Fibroblast of lung (primary cell): ENCODE measurements around the gene SUGCT. TPM values are rescaled to one million over a fixed set of nuclear protein-coding genes. Genes with fewer than 3 reads are reported as not detected.

Experiments used
- DNase-seq, 2 donors: peaks; one replicate each; pipeline versions ENCODE4 v3.0.0 to v3.0.0-alpha.2; 2010; ENCODE audit warnings: low read depth in 2 of 2
- H2AFZ ChIP-seq: 2 replicates; pipeline ENCODE4 v1.5.1; 2012; ENCODE audit warnings: low read length, control low read depth, inconsistent platforms
- H3K27ac ChIP-seq: 2 replicates; pipeline ENCODE4 v1.5.1; 2011; ENCODE audit warnings: low read length, control low read depth; ENCODE audit not compliant: insufficient read depth
- H3K27me3 ChIP-seq: 2 replicates; pipeline ENCODE4 v1.5.1; 2011; ENCODE audit warnings: mild to moderate bottlenecking, low read length; ENCODE audit not compliant: control insufficient read depth, insufficient read depth
- H3K36me3 ChIP-seq: 2 replicates; pipeline ENCODE4 v1.5.1; 2011; ENCODE audit warnings: low read length; ENCODE audit not compliant: control insufficient read depth, insufficient read depth
- H3K4me1 ChIP-seq: 2 replicates; pipeline ENCODE4 v1.5.1; 2011; ENCODE audit warnings: low read length; ENCODE audit not compliant: control insufficient read depth, insufficient read depth; ENCODE audit errors: extremely low read depth
- H3K4me2 ChIP-seq: 2 replicates; pipeline ENCODE4 v1.5.1; 2011; ENCODE audit warnings: low read length, control low read depth; ENCODE audit not compliant: insufficient read depth; ENCODE audit errors: extremely low read depth
- H3K4me3 ChIP-seq, 4 experiments: fragments of 200-600 bp in 1 of 4; sonication (generic) in 1 of 4; replicated peaks in 1 of 4; 2 replicates each; pipeline ENCODE4 v1.5.1; 2011 to 2016; ENCODE audit warnings: low read length in 4 of 4, low read depth in 3 of 4, mild to moderate bottlenecking in 3 of 4, control low read depth in 2 of 4, inconsistent platforms in 1 of 4, mixed read lengths in 1 of 4; ENCODE audit not compliant: insufficient read depth in 1 of 4; ENCODE audit errors: control extremely low read depth in 1 of 4
- H3K79me2 ChIP-seq: 2 replicates; pipeline ENCODE4 v1.5.1; 2012; ENCODE audit warnings: mild to moderate bottlenecking, low read length, inconsistent platforms; ENCODE audit not compliant: control insufficient read depth, insufficient read depth
- H3K9ac ChIP-seq: 2 replicates; pipeline ENCODE4 v1.5.1; 2011; ENCODE audit warnings: mild to moderate bottlenecking, low read length, control low read depth; ENCODE audit not compliant: insufficient read depth
- H3K9me3 ChIP-seq: 2 replicates; pipeline ENCODE4 v1.5.1; 2012; ENCODE audit warnings: low read depth, low read length; ENCODE audit not compliant: control insufficient read depth, insufficient read depth
- H4K20me1 ChIP-seq: 2 replicates; pipeline ENCODE4 v1.5.1; 2011; ENCODE audit warnings: low read length; ENCODE audit not compliant: control insufficient read depth, insufficient read depth; ENCODE audit errors: extremely low read depth
- CTCF ChIP-seq, 2 donors: IDR thresholded peaks in 1 of 2; conservative IDR thresholded peaks in 1 of 2; 1 replicate in 1 of 2; 2 replicates in 1 of 2; pipeline ENCODE4 v1.5.1; 2011 to 2012; ENCODE audit warnings: low read length in 2 of 2, control low read depth in 1 of 2, inconsistent platforms in 1 of 2, low read depth in 1 of 2, mild to moderate bottlenecking in 1 of 2
- EZH2 ChIP-seq: IDR thresholded peaks from 2 replicates; pipeline ENCODE4 v1.5.1; 2012; ENCODE audit warnings: low read length, control low read depth, mild to moderate bottlenecking; ENCODE audit errors: missing control alignments
- polyA plus RNA-seq, 2 donors: library from polyadenylated mRNA; depleted of rRNA in 1 of 2; stranded (reverse) in 1 of 2; unstranded in 1 of 2; fragments of >200 nt; gene quantifications; 2 replicates each; pipeline ENCODE4 v1.2.1, GENCODE V29; 2011 to 2012; ENCODE audit warnings: missing spikeins in 1 of 2
- total RNA-seq: library from RNA; depleted of rRNA; stranded (reverse); fragments of >200 nt; gene quantifications from 2 replicates; pipeline ENCODE4 v1.2.1, GENCODE V29; 2014

The SUGCT gene
- total and polyA plus RNA-seq, 2 donors (not counting 1 experiment from before 2014, with no cell fraction given), result 8.4 to 16.5 TPM

- DNase-seq, result no peak
- Histone ChIP-seq H3K27me3 (no peaks in the 10 kb centered on the region), H3K79me2 (no peaks in the 10 kb centered on the region), H3K27ac (no peak overlapping the region), H4K20me1 (no peaks in the 10 kb centered on the region), H3K4me1 (no peaks in the 10 kb centered on the region), H3K9ac (no peak overlapping the region), H3K36me3 (no peaks in the 10 kb centered on the region), H2AFZ (no peak overlapping the region), H3K9me3 (no peaks in the 10 kb centered on the region), H3K4me3 (no peak overlapping the region), H3K4me2 (no peak overlapping the region)
- no peak for TF ChIP-seq CTCF (conservative IDR thresholded peaks at IDR 0.05 in 1 of 2, IDR thresholded peaks at IDR 0.05 in 1 of 2; ENCODE audit: low read depth in 1 of 2, low read length in 2 of 2)
- no peak for TF ChIP-seq EZH2
Observed at GRCh38 chr7:40611095-40611871, 476.5 kb downstream of the SUGCT start.

GRCh38 chr7:40612298-40612697 is 477.5 kb downstream of the SUGCT start:
- Histone ChIP-seq H3K27me3 (no peaks in the 10 kb centered on the region), H3K9me3 (no peaks in the 10 kb centered on the region)

GRCh38 chr7:40619647-40620046 is 484.8 kb downstream of the SUGCT start:
- no peaks in the 10 kb centered on the region for H4K20me1 ChIP-seq
- H3K9ac ChIP-seq, result no peak overlapping the region
- H3K27me3 ChIP-seq, result no peaks in the 10 kb centered on the region
- no peak for DNase-seq
- H3K79me2 ChIP-seq, result no peaks in the 10 kb centered on the region
- no peak overlapping the region for H3K4me3 ChIP-seq
- H3K27ac ChIP-seq, result no peak overlapping the region
- TF ChIP-seq CTCF (conservative IDR thresholded peaks at IDR 0.05 in 1 of 2, IDR thresholded peaks at IDR 0.05 in 1 of 2; ENCODE audit: low read depth in 1 of 2, low read length in 2 of 2), result no peak
- TF ChIP-seq EZH2, result no peak
- no peaks in the 10 kb centered on the region for H3K9me3 ChIP-seq
- H3K36me3 ChIP-seq, result no peaks in the 10 kb centered on the region
- H2AFZ ChIP-seq, result no peak overlapping the region
- H3K4me1 ChIP-seq, result no peaks in the 10 kb centered on the region
- H3K4me2 ChIP-seq, result no peak overlapping the region

More at GRCh38 chr7:40612298-40612697, 477.5 kb downstream of the SUGCT start:
- no peak overlapping the region for H2AFZ ChIP-seq
- DNase-seq, result no peak
- H4K20me1 ChIP-seq, result no peaks in the 10 kb centered on the region
- H3K4me2 ChIP-seq, result no peak overlapping the region
- no peaks in the 10 kb centered on the region for H3K36me3 ChIP-seq
- no peak overlapping the region for H3K9ac ChIP-seq
- no peak overlapping the region for H3K4me3 ChIP-seq
- no peak for TF ChIP-seq CTCF (conservative IDR thresholded peaks at IDR 0.05 in 1 of 2, IDR thresholded peaks at IDR 0.05 in 1 of 2; ENCODE audit: low read depth in 1 of 2, low read length in 2 of 2)
- TF ChIP-seq EZH2, result no peak
- no peaks in the 10 kb centered on the region for H3K4me1 ChIP-seq
- no peak overlapping the region for H3K27ac ChIP-seq
- no peaks in the 10 kb centered on the region for H3K79me2 ChIP-seq
